Measurements from ENCODE around the gene TBC1D1. TPM values are rescaled to one million over a fixed set of nuclear protein-coding genes. Genes with fewer than 3 reads are reported as not detected.

The TBC1D1 gene
- total RNA-seq, 3 donors from 2014 or later (not counting 1 experiment from before 2014, with no cell fraction given), result 59.2 to 78.6 (median 68.5) TPM

- Histone ChIP-seq H3K4me3 (ENCODE audit: low read length) (no peak overlapping the region), H3K36me3 (ENCODE audit: control insufficient read depth, insufficient read depth, low read length) (peaks cover 30% of the 10 kb centered on the region), H3K27me3 (ENCODE audit: control insufficient read depth, insufficient read depth, low read length) (no peaks in the 10 kb centered on the region), H3K4me1 (ENCODE audit: control insufficient read depth, insufficient read depth, low read length) (no peaks in the 10 kb centered on the region), H3K27ac (ENCODE audit: low read length) (no peak overlapping the region), H3K9me3 (ENCODE audit: control insufficient read depth, insufficient read depth, low read length) (no peaks in the 10 kb centered on the region)
- no peaks in the 10 kb centered on the region for H3K9me3 Mint-ChIP-seq
- H3K27me3 Mint-ChIP-seq (ENCODE audit: low read depth in 2 of 2), result no peaks in the 10 kb centered on the region
- ATAC-seq, result no peak
- no peak for TF ChIP-seq CTCF (IDR thresholded peaks at IDR 0.05)
- intact Hi-C loops (cut with micrococcal nuclease), result no loop called here
- H3K4me1 Mint-ChIP-seq, result peaks cover 13 to 24% of the 10 kb centered on the region in 2 donors
- H3K36me3 Mint-ChIP-seq, result peaks cover 33% of the 10 kb centered on the region
- H3K27ac Mint-ChIP-seq, result peak overlapping the region in 1 of 2 donors; percentile 21
- 92% methylated on average over 2 of the region's 2 CpGs for WGBS (ENCODE audit: insufficient coverage)
- H3K4me3 Mint-ChIP-seq, result no peak overlapping the region
- DNase-seq, result no peak
Measured at GRCh38 chr4:38113551-38113950, 222.7 kb downstream of the TBC1D1 start.

- no peak overlapping the region for H3K27ac ChIP-seq (ENCODE audit: low read length)
- TF ChIP-seq CTCF (IDR thresholded peaks at IDR 0.05), result no peak
- no peaks in the 10 kb centered on the region for H3K27me3 Mint-ChIP-seq (ENCODE audit: low read depth in 2 of 2)
- 75% methylated on average over 6 of the region's 6 CpGs for WGBS (ENCODE audit: insufficient coverage)
- no peak overlapping the region for H3K4me3 Mint-ChIP-seq
- DNase-seq, result no peak
- peaks cover 30% of the 10 kb centered on the region for H3K36me3 ChIP-seq (ENCODE audit: control insufficient read depth, insufficient read depth, low read length)
- no peaks in the 10 kb centered on the region for H3K4me1 ChIP-seq (ENCODE audit: control insufficient read depth, insufficient read depth, low read length)
- intact Hi-C loops (cut with micrococcal nuclease), result no loop called here
- no peaks in the 10 kb centered on the region for H3K9me3 Mint-ChIP-seq
- peak overlapping the region in 1 of 2 donors; percentile 35 for H3K27ac Mint-ChIP-seq
- H3K27me3 ChIP-seq (ENCODE audit: control insufficient read depth, insufficient read depth, low read length), result no peaks in the 10 kb centered on the region
- peaks cover 25% of the 10 kb centered on the region for H3K36me3 Mint-ChIP-seq
- no peak overlapping the region for H3K4me3 ChIP-seq (ENCODE audit: low read length)
- no peaks in the 10 kb centered on the region for H3K9me3 ChIP-seq (ENCODE audit: control insufficient read depth, insufficient read depth, low read length)
- H3K4me1 Mint-ChIP-seq, result peaks cover 16 to 24% of the 10 kb centered on the region in 2 donors
- no peak for ATAC-seq
Measured at GRCh38 chr4:38114386-38115150, 223.7 kb downstream of the TBC1D1 start.

GRCh38 chr4:38115601-38116000 lies 224.7 kb downstream of the TBC1D1 start:
- DNase-seq, result no peak
- no peaks in the 10 kb centered on the region for H3K27me3 ChIP-seq (ENCODE audit: control insufficient read depth, insufficient read depth, low read length)
- Mint-ChIP-seq H3K4me1 (peaks cover 16 to 21% of the 10 kb centered on the region in 2 donors), H3K4me3 (no peak overlapping the region), H3K9me3 (no peaks in the 10 kb centered on the region), H3K36me3 (peaks cover 21% of the 10 kb centered on the region), H3K27me3 (ENCODE audit: low read depth in 2 of 2) (no peaks in the 10 kb centered on the region), H3K27ac (no peak overlapping the region)
- no peaks in the 10 kb centered on the region for H3K9me3 ChIP-seq (ENCODE audit: control insufficient read depth, insufficient read depth, low read length)
- no peak for TF ChIP-seq CTCF (IDR thresholded peaks at IDR 0.05)
- H3K4me1 ChIP-seq (ENCODE audit: control insufficient read depth, insufficient read depth, low read length), result no peaks in the 10 kb centered on the region
- intact Hi-C loops (cut with micrococcal nuclease), result no loop called here
- 91% methylated on average over 4 of the region's 5 CpGs for WGBS (ENCODE audit: insufficient coverage)
- H3K27ac ChIP-seq (ENCODE audit: low read length), result no peak overlapping the region
- H3K4me3 ChIP-seq (ENCODE audit: low read length), result no peak overlapping the region
- no peak for ATAC-seq
- peaks cover 31% of the 10 kb centered on the region for H3K36me3 ChIP-seq (ENCODE audit: control insufficient read depth, insufficient read depth, low read length)

- H3K27me3 ChIP-seq (ENCODE audit: control insufficient read depth, insufficient read depth, low read length), result no peaks in the 10 kb centered on the region
- DNase-seq, result no peak
- peaks cover 35% of the 10 kb centered on the region for H3K36me3 Mint-ChIP-seq
- H3K4me3 ChIP-seq (ENCODE audit: low read length), result no peak overlapping the region
- H3K9me3 ChIP-seq (ENCODE audit: control insufficient read depth, insufficient read depth, low read length), result no peaks in the 10 kb centered on the region
- H3K4me3 Mint-ChIP-seq, result no peak overlapping the region
- H3K4me1 Mint-ChIP-seq, result peaks cover 15 to 16% of the 10 kb centered on the region in 2 donors
- no peak for ATAC-seq
- TF ChIP-seq CTCF (IDR thresholded peaks at IDR 0.05), result no peak
- no peaks in the 10 kb centered on the region for H3K4me1 ChIP-seq (ENCODE audit: control insufficient read depth, insufficient read depth, low read length)
- H3K27ac ChIP-seq (ENCODE audit: low read length), result no peak overlapping the region
- 94% methylated on average over 4 of the region's 4 CpGs for WGBS (ENCODE audit: insufficient coverage)
- H3K27ac Mint-ChIP-seq, result no peak overlapping the region
- no peaks in the 10 kb centered on the region for H3K27me3 Mint-ChIP-seq (ENCODE audit: low read depth in 2 of 2)
- H3K9me3 Mint-ChIP-seq, result no peaks in the 10 kb centered on the region
- intact Hi-C loops (cut with micrococcal nuclease), result no loop called here
- peaks cover 35% of the 10 kb centered on the region for H3K36me3 ChIP-seq (ENCODE audit: control insufficient read depth, insufficient read depth, low read length)
Measured at GRCh38 chr4:38117591-38117990, 226.7 kb downstream of the TBC1D1 start.
